ENCODE results near the gene CLTA.
A peak's percentile ranks its signal among the peaks of the same experiment; 100 is the strongest.

The CLTA gene

GRCh38 chr9:36250079-36250478 is 59.4 kb downstream of the CLTA start:
- Histone ChIP-seq H3K4me1 (ENCODE audit: insufficient read depth, low read length) (no peaks in the 10 kb centered on the region), H3K27ac (ENCODE audit: low read length) (no peak overlapping the region), H3K9ac (ENCODE audit: low read depth, low read length) (no peak overlapping the region), H3K36me3 (ENCODE audit: insufficient read depth, low read depth, low read length) (peaks cover 19% of the 10 kb centered on the region), H3K9me3 (ENCODE audit: insufficient read depth, low read depth, low read length) (no peaks in the 10 kb centered on the region), H3K27me3 (ENCODE audit: insufficient read depth, low read length) (no peaks in the 10 kb centered on the region), H3K4me3 (ENCODE audit: low read length) (no peak overlapping the region)

DNA sequence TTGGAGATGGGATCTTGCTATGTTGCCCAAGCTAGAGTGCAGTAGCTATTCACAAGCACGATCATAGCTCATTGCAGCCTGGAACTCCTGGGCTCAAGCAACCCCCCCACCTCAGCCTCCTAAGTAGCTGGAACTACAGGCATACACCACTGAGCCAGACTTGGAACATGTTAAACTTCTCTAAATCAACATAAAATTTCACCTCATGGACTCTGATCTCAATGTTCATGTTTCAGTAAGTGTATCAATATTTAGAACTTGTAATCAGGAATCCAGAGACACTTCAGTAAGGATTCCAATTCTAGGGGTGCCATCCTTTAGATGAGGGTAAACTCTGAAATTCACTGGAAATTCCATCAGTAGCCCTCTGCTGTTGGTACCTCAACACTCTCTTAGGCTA is 60.7 kb downstream of the CLTA start:
- no peak overlapping the region for H3K4me3 ChIP-seq (ENCODE audit: low read length)
- H3K27ac ChIP-seq (ENCODE audit: low read length): no peak overlapping the region
- H3K9me3 ChIP-seq (ENCODE audit: insufficient read depth, low read depth, low read length): no peaks in the 10 kb centered on the region
- H3K36me3 ChIP-seq (ENCODE audit: insufficient read depth, low read depth, low read length): peaks cover 10% of the 10 kb centered on the region
- H3K4me1 ChIP-seq (ENCODE audit: insufficient read depth, low read length): no peaks in the 10 kb centered on the region
- no peaks in the 10 kb centered on the region for H3K27me3 ChIP-seq (ENCODE audit: insufficient read depth, low read length)
- no peak overlapping the region for H3K9ac ChIP-seq (ENCODE audit: low read depth, low read length)

GRCh38 chr9:36258208-36258995 is 67.7 kb downstream of the CLTA start, which contains the start of gene GNE:
Gene GNE (minus strand): TSS chr9:36258448. CDS start chr9:36249355, 9,093 bp downstream.
- no peaks in the 10 kb centered on the region for H3K4me1 ChIP-seq (ENCODE audit: insufficient read depth, low read length)

GRCh38 chr9:36258996-36259533 is 68.3 kb downstream of the CLTA start:
- peak overlapping the region; percentile 94 for H3K4me3 ChIP-seq (ENCODE audit: low read length)
- no peak overlapping the region for H3K27ac ChIP-seq (ENCODE audit: low read length)
- H3K36me3 ChIP-seq (ENCODE audit: insufficient read depth, low read depth, low read length): no peaks in the 10 kb centered on the region
- H3K9me3 ChIP-seq (ENCODE audit: insufficient read depth, low read depth, low read length): no peaks in the 10 kb centered on the region
- no peaks in the 10 kb centered on the region for H3K4me1 ChIP-seq (ENCODE audit: insufficient read depth, low read length)
- H3K27me3 ChIP-seq (ENCODE audit: insufficient read depth, low read length): no peaks in the 10 kb centered on the region
- H3K9ac ChIP-seq (ENCODE audit: low read depth, low read length): peak overlapping the region; percentile 89; the same call in 1 of the 2 replicates

More at GRCh38 chr9:36258208-36258995, 67.7 kb downstream of the CLTA start, which contains the start of gene GNE:
- Histone ChIP-seq H3K27ac (ENCODE audit: low read length) (no peak within 1 kb of the TSS), H3K9me3 (ENCODE audit: insufficient read depth, low read depth, low read length) (no peaks in the 10 kb centered on the region), H3K4me3 (ENCODE audit: low read length) (peak within 1 kb of the TSS; percentile 94), H3K27me3 (ENCODE audit: insufficient read depth, low read length) (no peaks in the 10 kb centered on the region), H3K9ac (ENCODE audit: low read depth, low read length) (peak within 1 kb of the TSS; percentile 89; the same call in 1 of the 2 replicates), H3K36me3 (ENCODE audit: insufficient read depth, low read depth, low read length) (no peaks in the 10 kb centered on the region)

Data from iPS-20b (cell line).